Iris pigment epithelial cell (primary cell): Measurements from ENCODE around the gene CACNA1G.

ENCODE experiments used
- DNase-seq: peaks from one replicate; pipeline ENCODE4 v3.0.0-alpha.2; 2011; ENCODE audit warnings: low read depth

CACNA1G gene

DNA sequence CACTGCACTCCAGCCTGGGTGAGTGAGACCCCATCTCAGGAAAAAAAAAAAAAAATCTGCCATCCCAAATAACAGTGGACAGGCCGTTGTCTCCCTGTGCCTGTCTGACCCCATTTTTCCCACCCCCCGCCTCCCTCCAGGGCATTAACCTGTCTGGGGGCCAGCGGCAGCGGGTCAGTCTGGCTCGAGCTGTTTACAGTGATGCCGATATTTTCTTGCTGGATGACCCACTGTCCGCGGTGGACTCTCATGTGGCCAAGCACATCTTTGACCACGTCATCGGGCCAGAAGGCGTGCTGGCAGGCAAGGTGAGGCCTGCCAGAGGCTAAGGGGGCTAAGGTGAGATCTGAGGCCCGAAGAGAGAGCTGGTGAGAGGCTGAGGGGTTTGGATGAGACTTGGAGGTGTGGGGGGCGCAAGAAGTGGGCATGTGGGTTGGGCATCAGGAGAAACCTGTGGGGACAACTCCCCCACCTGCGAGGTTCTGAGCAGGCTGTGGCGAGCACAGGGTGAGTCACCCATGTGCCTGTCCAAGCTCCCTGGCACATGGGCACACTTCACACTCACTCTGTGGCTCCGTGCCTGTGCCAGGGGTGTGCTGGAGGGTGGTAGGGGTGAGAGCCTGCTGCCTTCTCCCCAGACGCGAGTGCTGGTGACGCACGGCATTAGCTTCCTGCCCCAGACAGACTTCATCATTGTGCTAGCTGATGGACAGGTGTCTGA is 112.5 kb downstream of the CACNA1G start:
- no peak for DNase-seq

DNA sequence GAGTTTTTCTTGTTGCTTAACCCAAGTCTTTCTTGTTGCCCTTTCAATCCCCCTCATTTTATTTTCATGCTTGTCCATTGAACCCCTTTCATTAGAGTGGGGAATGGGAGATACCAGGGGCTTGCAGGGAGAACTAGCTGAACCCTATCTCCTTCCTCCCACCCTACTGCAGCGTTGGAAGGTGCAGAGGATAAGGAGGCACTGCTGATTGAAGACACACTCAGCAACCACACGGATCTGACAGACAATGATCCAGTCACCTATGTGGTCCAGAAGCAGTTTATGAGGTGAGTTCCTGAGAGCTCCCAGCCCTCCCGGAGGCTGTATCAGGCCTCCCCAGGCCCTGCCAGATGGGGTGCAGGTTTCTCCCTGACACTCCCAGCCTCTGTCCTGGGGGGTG is 114.7 kb downstream of the CACNA1G start:
- DNase-seq = no peak

DNA sequence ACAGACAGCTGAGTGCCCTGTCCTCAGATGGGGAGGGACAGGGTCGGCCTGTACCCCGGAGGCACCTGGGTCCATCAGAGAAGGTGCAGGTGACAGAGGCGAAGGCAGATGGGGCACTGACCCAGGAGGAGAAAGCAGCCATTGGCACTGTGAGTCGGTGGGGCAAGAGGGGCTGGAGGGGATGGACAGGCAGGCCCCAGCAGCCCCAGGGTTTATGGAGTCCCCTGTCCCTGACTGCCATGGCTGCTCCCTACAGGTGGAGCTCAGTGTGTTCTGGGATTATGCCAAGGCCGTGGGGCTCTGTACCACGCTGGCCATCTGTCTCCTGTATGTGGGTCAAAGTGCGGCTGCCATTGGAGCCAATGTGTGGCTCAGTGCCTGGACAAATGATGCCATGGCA is 115.1 kb downstream of the CACNA1G start:
- DNase-seq = no peak

DNA sequence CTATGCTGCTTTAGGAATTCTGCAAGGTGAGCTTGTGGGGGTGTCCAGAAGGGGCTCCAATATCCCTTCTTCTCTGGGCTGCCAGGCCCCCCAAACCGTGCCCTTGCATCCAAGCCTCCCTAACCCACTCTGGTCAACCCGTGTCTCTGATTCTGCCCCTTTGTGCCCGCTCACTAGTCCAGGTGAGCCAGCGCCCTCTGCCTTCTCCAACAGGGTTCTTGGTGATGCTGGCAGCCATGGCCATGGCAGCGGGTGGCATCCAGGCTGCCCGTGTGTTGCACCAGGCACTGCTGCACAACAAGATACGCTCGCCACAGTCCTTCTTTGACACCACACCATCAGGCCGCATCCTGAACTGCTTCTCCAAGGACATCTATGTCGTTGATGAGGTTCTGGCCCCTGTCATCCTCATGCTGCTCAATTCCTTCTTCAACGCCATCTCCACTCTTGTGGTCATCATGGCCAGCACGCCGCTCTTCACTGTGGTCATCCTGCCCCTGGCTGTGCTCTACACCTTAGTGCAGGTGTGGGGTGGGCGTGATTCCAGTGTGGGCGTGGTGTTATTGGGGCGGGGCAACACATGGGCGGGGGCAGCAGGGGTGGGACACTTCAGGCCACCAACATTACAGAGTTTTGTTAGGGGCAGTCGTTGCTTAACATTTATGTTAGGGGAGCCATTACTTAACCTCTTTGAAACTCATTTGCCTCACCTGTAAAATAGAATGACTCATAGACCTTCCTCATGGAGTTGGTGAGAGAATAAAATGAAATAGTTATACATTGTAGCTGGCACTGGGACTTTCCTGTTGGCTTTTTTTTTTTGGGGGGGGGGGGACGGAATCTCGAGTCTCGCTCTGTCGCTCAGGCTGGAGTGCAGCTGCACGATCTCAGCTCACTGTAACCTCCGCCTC is 115.8 kb downstream of the CACNA1G start:
- no peak for DNase-seq
